T-helper 2 cell (primary cell): ENCODE results near the gene WIPF1.

ENCODE experiments used
- DNase-seq, 5 experiments: peaks; one replicate each; pipeline versions ENCODE4 v3.0.0 to v3.0.0-alpha.2; 2012 to 2022

Gene WIPF1

GRCh38 chr2:174595116-174595809 is 2.3 kb downstream of the WIPF1 start:
- peak in 1 of 5 experiments; percentile 71 for DNase-seq

- peak in 1 of 5 experiments; percentile 48 for DNase-seq
Measured at GRCh38 chr2:174594456-174594855, 3.1 kb downstream of the WIPF1 start.

DNA sequence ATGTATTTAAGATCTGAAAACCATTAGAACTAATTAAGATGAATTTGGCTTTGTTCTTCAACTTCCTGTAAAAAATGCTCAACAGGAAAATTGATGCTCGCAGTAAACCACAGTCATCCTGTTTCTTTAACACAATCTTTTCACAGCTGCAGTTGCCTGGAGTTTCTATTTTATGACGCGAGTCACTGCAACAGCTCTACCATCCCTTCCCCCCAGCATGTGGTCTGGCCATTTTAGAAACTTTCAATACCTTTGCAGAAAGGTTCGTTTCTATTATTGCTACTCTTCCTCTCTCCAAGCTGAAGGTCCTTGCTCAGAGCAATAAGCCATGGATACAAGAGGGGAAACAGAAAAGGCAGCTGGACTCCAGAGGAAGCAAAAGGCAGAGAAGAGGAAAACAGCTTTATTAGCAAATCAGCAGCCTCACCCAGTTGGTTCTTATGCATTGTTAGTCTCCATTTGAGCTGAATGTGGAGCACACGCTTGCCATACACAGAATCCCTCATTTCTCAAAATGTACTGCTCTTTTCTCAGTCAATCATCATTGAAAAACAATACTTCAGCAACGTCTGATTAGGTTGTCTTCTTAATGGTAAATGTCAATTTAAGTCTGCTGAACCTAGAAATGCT is 3.9 kb downstream of the WIPF1 start:
- DNase-seq, result peak in 4 of 5 experiments; percentile 33 to 96 (median 70)

- DNase-seq, result peak in 1 of 5 experiments; percentile 58
Measured at GRCh38 chr2:174593041-174593440, 4.6 kb downstream of the WIPF1 start.

GRCh38 chr2:174591740-174592139 is 5.9 kb downstream of the WIPF1 start:
- DNase-seq, result no peak

DNA sequence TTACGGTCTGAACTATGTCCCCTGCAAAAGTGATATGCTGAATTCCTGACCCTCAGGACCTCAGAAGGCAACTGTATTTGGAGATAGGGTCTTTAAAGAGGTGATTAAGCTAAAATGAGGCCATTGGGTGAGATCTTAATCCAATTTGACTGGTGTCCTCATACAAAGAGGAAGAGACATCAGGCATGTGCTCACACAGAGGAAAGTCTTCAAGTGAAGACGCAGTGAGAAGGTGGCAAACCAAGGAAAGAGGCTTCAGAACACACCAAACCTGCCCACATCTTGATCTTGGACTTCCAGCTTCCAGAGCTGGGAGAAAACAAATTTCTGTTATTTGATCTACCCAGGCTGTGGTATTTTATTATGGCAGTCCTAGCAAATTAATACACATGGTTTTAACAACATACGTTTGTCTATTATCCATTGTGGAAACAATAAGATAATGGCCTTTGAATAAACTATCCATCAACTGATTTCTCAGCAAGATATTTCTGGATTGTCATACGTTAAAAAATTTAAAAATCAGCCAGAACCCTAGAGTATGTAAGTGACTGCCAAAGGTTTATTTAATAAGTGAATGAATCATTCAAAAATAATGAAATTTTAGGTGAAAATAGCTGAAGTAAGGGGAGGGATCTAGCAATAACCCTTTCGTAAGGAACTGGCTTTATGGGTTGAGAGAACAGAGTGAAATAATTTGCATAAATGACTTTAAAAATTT is 6.5 kb downstream of the WIPF1 start:
- no peak for DNase-seq

DNA sequence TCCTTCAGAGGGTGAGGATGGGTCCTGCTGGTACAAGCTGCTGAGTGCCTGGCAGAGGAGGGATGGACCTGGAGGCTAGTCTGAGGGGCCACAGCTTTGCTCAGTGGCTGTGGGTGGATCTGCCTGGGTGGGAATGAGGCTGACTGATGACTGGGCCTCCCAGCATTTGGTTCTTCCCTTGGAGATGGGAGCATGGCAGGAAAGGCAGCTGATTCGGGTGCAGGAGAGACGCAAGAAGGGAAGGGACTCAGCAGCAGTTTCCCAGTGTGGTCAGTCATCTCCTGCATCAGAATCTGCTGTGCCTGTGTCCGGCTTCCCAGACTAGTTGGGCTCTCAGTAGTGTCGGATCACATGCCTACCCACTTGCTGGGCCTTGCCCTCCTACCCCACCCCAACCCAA is 7.3 kb downstream of the WIPF1 start:
- no peak for DNase-seq

DNA sequence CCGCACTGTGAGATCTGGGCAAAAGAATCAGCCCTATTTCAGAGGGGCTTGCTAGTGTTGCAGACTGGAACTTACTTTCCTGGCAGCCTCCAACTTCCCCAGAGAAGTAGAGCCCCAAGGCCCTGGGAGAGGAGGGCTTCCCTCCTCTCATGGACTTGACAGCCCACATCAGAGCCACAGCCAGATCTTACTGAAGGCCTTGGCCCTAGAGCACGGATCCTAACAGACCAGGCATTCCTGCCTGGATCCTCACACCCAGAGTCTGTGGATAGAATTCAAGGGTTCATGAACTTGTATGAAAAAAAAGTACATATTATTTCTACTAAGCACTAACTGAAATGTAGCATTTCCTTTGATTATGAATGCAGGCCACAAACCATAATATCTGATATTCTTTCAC is 8.3 kb downstream of the WIPF1 start:
- DNase-seq, result no peak

DNA sequence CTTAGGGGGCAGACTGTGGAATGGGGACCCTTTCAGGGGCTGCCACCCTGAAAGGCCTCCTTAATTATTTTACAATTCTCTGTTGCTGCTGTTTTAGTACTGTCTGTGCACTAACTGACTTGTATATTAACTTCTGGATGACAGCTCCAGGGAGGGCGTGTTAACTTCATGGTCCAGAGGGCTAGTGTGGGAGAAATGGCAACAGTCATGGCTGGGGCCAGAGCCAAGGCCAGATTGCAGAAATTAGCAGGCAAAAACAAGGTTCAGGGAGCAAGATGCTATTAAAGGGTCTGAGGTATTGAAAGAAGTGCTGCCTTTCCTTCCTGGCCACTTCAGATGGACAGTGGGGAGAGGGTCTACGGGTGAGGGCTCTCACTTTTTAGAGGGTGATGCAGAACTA is 9.1 kb downstream of the WIPF1 start:
- DNase-seq, result no peak

DNA sequence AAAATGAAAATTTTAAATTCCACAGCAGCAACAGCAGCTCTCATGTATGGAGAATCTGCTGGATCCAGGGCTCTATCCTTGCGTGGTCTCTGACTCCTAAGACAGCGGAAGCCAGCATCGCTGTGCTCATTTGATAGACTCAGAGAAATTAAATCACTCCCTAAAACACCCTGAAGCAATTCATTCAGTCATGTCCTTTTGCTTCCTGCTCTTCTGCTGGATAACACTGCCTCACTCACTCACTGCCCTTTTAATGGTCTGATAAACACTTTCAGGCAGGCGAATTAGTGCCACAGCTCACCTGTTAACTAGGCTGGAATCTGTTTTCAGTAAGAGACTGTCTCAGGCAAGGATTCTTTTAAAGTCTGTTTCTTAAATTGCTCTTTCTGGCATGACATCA is 10.0 kb downstream of the WIPF1 start:
- no peak for DNase-seq

GRCh38 chr2:174586418-174587295 is 10.9 kb downstream of the WIPF1 start:
- DNase-seq, result no peak

DNA sequence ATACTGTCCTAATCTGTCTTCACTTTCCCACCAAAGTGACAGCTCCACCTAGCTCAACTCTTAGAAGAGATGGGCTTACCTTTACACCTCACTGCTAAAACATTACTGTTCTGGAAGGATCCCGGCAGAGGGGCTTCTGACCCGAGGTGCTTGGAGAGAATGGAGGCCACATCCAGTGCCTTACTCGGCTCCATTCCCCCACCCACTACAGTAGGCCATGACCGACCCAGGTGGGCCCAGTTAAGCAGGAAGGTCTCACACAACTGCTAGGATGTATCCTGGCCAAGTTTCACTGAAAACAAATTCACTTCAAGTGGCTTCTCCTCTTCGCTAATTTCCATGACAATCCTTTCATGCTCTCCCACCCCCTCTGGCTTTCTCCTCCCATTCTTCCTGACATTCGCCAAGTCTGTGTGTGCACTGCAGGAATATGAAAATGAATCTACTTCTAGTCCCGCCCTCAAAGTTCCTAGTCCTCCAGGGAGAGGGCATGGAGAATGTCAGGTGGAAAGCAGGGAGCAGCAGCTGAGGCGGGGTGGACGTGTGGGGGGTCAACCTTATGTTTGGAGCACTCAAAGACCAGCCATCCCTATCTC is 11.8 kb downstream of the WIPF1 start:
- no peak for DNase-seq

DNA sequence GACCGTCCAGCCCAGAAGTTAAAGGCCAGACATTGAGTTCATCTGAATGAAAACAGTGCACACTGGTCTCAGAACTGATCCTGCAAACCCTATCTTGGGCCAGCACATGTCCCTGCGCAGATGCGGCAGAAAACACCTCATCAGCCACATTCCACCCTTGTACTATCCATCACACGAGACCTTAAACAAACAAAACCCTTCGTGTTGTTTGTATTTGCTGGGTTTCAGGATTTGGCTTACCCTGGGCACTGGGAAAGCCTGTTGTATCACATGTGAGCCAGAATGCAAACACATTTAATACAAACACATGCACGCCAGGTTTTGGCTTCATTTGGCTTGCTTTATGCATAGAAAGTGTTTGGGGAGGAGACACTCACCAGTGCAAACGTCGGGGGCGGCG is 12.5 kb downstream of the WIPF1 start:
- no peak for DNase-seq

GRCh38 chr2:174581491-174581890 is 16.1 kb downstream of the WIPF1 start:
- DNase-seq, result no peak

- DNase-seq, result no peak
Measured at GRCh38 chr2:174580951-174581350, 16.7 kb downstream of the WIPF1 start.

DNA sequence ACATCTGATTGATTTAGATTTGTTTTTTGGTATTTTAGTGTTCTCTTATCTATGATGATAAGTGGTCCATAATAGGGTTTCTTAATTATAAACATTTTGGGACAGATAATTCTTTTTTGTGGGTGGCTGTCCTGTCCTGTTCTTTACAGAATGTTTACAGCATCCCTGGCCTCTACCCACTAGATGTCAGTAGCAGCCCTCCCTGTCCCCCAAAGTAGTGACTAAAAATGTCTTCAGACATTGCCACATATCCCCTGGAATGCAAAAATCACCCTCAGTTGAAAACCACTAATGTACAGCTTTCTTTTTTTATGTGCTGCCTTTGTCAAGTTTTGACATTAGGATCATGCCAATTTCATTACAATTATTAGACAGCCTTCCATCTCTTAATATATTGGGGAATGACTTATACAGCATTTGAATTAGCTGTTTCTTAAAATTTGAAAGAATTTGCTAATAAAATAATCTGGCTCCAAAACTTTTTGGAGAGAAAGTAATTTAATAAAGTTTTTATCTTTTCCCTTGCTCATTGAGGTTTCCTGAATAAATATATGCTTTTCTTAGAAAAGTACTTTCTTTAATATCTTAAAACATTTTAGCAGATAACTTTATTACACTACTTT is 19.5 kb downstream of the WIPF1 start:
- DNase-seq, result peak in 3 of 5 experiments; percentile 43 to 72 (median 62)

DNA sequence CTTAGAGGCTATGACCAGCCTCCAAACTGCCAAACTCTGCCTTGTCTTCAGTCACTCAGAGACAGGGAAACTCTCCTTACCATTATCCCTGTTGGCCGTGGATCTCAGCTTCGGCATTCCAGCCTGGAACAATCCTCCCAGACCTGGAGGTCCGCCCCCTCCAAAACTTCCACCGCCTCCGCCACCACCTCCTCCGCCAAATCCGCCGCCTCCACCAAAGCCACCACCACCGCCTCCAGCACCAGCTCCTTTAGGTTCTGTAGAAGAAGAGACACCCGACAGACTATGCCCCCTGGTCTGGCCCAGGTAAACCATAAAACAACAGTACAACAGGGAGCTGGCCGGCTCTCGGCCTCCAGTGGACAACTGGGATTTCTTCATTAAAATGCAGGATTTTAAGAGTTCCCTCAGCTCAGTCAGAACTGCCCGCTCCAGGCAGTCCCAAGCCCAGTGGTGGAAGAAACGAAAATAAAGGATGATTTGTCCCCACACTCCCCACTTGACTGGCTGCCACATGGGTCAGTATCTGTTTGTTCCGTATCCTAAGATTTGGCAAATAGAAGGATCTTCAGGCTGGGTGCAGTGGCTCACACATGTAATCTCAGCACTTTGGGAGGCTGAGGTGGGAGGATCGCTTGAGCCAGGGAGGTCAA is 22.4 kb downstream of the WIPF1 start:
- no peak for DNase-seq

DNA sequence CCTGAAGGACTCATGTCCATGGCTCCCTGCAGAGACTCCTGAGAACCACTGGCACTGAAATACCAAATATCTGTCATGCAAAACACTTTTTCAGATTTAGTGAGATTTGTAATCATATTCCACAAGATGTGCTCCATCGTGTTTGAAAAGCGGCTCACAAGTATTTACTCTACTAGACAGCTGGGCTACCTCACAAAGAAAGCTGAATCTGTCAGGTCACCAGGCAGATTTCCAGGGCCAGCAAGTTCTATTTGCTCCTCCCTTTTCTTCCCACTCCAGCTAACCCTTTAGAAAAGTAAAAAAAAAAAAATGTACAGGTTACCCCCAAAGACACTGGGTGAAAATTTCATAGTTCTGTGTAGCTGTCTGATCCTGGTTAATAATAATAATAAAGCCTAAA is 22.9 kb downstream of the WIPF1 start:
- DNase-seq, result no peak

DNA sequence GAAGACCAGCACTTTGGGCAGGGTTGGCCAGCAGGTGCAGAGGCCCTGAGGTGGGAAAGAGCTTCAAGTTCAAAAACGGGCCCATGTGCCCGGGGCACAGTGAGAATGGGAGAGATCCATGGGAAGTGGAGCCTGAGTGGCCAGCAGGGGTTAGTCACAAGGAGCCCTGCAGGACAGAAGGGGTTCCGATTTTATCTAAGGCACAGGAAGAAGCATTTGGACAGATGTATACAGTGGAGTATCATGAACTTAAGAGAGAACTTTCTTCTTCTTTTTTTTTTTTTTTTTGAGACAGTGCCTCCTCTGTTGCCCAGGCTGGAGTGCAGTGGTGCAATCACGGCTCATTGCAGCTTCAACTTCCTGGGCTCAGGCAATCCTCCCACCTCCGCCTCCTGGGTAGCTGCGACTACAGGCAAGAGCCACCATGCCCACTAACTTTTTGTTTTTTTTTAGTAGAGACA is 24.0 kb downstream of the WIPF1 start:
- peak in 2 of 5 experiments; percentile 14 to 58 for DNase-seq

DNA sequence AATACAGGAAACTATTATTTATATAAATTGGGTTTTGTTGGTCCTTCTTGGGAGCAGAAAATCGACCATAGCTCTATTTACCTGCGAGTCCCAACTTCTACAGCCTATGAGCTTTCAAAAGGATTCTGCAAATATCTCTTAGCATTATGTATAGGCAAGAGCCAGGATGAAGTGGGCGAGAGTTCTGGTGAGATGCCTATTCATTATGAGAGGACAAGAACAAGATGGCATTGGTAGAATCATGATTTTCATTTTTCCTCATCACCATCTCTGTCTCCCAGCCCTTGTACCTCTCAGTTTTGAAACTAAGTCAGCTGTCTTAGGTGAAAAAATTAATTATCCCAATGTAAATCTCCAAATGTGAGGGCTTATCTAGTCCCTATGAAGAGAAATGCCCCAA is 25.0 kb downstream of the WIPF1 start:
- DNase-seq, result no peak

- DNase-seq, result no peak
Measured at GRCh38 chr2:174571669-174572323, 25.8 kb downstream of the WIPF1 start.
